Fibroblast of mammary gland (primary cell): ENCODE results near the gene DNASE2B.

Experiments
- DNase-seq: peaks from one replicate; pipeline ENCODE4 v3.0.0-alpha.2; 2010; ENCODE audit warnings: low read depth
- H3K4me3 ChIP-seq: 2 replicates; pipeline ENCODE4 v1.5.1; 2011; ENCODE audit warnings: low read depth, mild to moderate bottlenecking, low read length, moderate library complexity; ENCODE audit not compliant: control insufficient read depth
- CTCF ChIP-seq: conservative IDR thresholded peaks from 2 replicates; pipeline ENCODE4 v1.5.1; 2011; ENCODE audit warnings: low read depth, low read length, inconsistent platforms; ENCODE audit not compliant: control insufficient read depth, insufficient read depth

DNASE2B gene

GRCh38 chr1:84398175-84399155 is at the start of gene DNASE2B:
Gene DNASE2B, plus strand, starts transcription at chr1:84398484. Its CDS starts 81 bp downstream, at chr1:84398565.
- no peak within 1 kb of the TSS for H3K4me3 ChIP-seq
- DNase-seq: no peak
- TF ChIP-seq CTCF: no peak

GRCh38 chr1:84348759-84349158 is 49.5 kb upstream of the DNASE2B start:
- H3K4me3 ChIP-seq: no peak overlapping the region
- no peak for TF ChIP-seq CTCF
- DNase-seq: no peak

GRCh38 chr1:84350104-84350503 is 48.2 kb upstream of the DNASE2B start:
- TF ChIP-seq CTCF: no peak

GRCh38 chr1:84350550-84350949 is 47.7 kb upstream of the DNASE2B start:
- TF ChIP-seq CTCF: no peak
- no peak overlapping the region for H3K4me3 ChIP-seq
- no peak for DNase-seq

More at GRCh38 chr1:84350104-84350503, 48.2 kb upstream of the DNASE2B start:
- no peak for DNase-seq
- no peak overlapping the region for H3K4me3 ChIP-seq

- DNase-seq: peak; percentile 67
- no peak for TF ChIP-seq CTCF
- H3K4me3 ChIP-seq: no peak overlapping the region
Observed at GRCh38 chr1:84352298-84353106, 45.8 kb upstream of the DNASE2B start.

GRCh38 chr1:84353695-84354094 is 44.6 kb upstream of the DNASE2B start:
- peak; percentile 74 for DNase-seq
- no peak overlapping the region for H3K4me3 ChIP-seq
- TF ChIP-seq CTCF: no peak
